ENCODE results near the gene FAM90A26.
"Not testable (repeated sequence)": the region's sequence is repeated elsewhere in the genome, so short reads cannot be mapped to it uniquely, and the experiment has no call there.

The FAM90A26 gene, protein sequence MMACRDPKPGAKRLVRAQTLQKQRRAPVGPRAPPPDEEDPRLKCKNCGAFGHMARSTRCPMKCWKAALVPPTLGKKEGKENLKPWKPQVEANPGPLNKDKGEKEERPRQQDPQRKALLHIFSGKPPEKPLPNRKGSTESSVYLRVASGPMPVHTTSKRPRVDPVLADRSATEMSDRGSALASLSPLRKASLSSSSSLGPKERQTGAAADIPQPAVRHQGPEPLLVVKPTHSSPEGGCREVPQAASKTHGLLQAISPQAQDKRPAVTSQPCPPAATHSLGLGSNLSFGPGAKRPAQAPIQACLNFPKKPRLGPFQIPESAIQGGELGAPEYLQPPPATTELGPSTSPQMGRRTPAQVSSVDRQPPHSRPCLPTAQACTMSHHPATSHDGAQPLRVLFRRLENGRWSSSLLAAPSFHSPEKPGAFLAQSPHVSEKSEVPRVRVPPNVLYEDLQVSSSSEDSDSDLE

DNA sequence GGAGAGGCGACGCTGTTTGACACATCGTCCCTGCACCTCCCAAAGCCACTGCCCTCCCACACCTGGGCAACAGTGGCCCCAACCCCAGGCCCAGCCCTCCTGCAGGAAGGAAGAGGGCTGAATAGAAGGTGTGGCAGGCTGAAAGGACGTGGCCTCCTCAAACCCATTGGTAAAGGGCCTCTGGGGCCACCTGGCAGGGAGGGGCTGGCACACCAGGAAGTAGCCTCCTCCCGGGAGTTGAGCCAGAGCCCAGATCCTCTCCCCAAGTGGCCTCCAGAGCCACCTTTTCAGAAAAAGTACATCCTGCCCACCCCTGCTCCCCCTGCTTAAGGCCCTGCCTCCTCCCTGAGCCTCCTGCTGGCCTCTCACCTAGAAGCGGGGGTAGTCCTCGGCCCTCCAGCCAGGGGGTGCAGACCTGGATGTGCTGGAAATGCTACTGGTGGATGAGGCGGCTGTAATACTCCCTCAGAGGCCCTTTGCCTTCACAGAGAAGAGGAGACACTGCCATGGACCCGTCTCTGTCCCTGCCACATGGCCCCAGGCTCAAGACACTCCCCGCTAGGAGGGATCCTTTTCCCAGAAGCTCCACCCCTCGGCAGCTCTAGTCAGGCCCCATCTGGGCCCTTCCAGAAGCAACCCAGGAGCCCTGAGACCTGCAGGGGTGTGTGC, at the start of gene FAM90A26:
FAM90A26 (plus strand) TSS at position 619 of the 669 bp plus-strand sequence. CDS start 2,764 bp downstream, outside the sequence.
- not testable (repeated sequence) for DNase-seq

DNA sequence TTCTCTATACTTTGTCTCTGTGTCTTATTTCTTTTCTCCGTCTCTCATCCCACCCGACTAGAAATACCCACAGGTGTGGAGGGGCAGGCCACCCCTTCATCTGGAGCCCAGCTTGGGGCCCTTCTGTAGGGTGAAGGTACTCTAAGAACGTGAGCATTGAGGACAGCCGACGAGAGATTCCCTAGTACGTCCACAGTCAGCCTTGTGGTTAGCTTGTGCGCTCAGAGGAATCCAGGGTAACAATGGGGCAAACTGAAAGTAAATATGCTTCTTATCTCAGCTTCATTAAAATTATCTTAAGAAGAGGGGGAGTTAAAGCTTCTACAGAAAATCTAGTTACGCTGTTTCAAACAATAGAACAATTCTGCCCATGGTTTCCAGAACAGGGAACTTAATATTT, 47.5 kb upstream of the FAM90A26 start:
- DNase-seq: not testable (repeated sequence)

DNA sequence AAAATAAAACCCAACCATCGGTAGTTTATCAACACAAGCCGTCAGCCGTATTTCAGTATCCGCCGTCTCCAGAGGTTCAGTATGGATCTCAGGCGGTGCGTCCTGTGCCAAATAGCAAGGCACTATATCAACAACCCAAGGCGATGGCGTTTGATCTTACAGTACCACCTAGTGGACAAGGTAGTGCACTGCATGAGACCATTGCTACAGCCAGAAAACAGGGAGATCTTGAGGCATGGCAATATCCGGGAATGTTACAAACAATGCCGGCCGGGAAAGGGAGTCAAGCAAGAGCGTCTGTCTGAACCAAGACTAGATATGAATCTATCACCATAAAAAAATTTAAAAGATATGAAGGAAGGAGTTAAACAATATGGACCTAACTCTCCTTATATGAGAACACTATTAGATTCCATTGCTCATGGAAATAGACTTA, 46.6 kb upstream of the FAM90A26 start:
- not testable (repeated sequence) for DNase-seq

DNA sequence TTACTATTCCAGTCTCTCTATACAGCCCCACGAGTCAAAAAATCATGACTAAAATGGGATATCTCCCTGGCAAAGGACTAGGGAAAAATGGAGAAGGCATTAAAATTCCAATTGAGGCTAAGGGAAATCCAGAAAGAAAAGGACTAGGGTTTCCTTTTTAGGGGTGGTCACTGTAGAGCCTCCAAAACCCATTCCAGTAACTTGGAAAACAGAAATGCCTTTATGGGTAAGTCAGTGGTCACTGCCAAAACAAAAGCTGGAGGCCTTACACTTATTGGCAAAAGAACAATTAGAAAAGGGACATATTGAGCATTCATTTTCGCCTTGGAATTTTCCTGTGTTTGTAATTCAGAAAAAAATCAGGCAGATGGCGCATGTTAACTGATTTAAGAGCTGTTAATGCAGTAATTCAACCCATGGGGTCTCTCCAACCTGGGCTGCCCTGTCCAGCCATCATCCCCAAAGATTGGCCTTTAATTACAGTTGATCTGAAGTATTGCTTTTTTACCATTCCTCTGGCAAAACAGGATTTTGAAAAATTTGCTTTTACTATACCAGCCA, 44.5 kb upstream of the FAM90A26 start:
- DNase-seq: not testable (repeated sequence)

DNA sequence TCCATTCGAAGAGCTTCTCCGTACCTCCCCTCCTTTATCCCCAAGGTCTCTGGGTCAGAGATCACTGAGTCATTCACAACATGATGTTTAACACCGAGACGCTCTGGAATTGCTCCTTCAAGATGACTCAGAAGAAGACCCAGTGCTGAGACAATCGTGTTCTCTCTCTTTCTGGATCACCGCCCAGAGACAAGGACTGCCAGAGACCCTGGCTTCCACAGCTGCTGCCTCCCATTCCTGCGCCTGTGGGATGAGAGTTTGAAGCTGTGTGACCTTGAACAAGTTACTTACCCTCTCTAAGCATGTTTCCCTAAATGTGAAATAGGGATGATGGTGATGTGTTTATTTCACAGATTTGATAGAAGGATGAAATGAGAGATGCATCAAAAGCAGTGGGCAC, 38.8 kb upstream of the FAM90A26 start:
- not testable (repeated sequence) for DNase-seq

DNA sequence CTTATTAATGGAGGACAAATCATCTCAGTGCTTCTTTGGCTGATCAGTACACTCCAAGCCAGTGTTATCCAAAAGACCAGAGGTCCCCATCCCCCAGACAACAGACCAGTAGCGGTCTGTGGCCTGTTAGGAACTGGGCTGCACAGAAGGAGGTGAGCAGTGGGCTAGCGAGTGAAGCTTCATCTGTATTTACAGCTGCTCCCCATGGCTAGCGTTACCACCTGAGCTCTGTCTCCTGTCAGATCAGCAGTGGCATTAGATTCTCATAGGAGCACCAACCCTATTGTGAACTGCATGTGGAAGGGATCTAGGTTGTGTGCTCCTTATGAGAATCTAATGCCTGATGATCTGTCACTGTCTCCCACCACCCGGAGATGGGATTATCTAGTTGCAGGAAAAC, 37.4 kb upstream of the FAM90A26 start:
- not testable (repeated sequence) for DNase-seq

DNA sequence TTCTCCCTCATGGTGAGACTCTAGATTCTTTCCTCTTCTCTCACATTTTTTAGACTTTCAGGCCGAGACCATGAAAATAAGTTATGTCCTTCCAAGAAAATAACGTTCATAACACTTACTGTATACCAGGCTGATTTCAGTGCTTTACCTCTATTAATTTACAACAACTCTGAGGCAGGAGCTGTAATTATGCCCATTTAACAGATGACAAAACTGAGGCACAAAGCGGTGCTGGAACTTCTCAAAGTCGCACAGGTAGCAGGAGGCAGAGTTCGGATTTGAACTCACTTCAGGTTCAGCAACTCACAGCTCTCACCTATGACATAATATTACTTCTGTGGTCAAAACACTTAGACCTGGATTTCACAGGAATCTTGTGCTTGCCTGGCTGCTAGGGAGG, 36.2 kb upstream of the FAM90A26 start:
- not testable (repeated sequence) for DNase-seq

DNA sequence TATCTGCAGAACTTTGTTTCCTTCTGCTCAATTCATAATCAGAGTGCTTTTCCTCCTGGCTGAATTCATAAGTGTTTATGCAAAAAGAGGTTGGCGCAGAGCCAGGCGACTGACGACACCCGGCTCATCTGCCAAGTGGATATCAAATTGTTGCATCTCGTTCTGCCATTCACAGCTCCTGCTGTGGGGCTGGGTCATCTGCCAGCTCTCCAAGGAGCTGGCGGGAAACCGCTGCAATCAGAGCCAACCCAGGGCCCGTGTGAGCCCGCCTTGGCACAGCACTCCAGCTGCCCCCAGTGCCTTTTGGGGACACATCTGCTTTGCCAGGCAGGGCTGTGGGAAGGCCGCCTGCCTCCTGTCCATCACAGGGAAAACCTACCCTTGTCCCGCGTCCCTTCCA, 35.7 kb upstream of the FAM90A26 start:
- not testable (repeated sequence) for DNase-seq

DNA sequence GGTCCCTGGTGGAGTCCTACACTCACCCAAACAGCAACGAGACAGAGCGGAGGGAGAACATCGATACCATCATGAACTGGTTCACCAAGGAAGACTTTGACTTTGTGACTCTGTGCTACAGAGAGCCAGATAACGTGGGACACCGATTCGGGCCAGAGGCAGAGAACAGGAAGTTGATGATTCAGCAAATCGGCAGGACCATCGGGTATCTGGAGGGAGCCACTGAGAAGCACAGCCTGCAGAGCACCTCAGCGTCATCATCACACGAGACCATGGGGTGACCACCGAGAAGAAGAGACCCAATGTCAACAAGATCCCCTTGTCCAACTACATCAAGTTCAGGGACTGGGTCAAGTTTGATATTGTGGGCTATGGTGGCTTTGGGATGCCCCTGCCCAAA, 29.2 kb upstream of the FAM90A26 start:
- DNase-seq: not testable (repeated sequence)

DNA sequence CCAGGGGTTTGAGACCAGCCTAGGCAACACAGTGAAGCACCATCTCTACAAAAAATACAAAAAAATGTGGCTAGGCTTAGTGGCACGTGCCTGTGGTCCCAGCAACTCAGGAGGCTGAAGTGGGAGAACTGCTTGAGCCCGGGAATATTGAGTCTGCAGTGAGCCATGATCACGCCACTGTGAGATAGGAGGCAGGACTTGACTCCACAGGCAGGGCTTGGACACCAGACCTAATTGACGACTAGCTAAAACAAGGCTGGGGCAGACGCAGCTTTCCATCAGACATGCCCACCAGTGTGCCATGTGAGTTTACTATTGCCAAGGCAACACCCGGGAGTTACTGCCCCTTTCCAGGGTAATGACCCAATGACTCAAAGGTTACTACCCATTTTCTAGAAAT, 27.4 kb upstream of the FAM90A26 start:
- DNase-seq: not testable (repeated sequence)

DNA sequence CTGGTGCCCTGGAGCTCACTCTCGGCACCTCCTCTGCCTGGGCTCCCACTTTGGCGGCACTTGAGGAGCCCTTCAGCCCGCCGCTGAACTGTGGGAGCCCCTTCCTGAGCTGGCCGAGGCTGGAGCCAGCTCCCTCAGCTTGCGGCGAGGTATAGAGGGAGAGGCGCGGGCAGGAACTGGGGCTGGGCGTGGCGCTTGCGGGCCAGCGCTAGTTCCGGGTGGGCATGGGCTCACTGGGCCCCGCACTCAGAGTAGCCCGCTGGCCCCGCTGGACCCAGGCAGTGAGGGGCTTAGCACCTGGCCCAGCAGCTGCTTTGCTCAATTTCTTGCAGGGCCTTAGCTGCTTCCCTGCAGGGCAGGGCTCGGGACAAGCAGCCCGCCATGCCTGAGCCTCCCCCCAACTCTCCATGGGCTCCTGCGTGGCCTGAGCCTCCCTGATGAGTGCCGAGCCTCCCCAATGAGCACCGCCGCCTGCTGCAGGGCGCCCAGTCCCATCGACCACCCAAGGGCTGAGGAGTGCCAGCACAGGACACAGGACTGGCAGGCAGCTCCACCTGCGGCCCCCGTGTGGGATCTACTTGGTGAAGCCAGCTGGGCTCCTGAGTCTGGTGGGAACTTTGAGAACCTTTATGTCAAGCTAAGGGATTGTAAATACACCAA, 26.7 kb upstream of the FAM90A26 start:
- DNase-seq: no peak

DNA sequence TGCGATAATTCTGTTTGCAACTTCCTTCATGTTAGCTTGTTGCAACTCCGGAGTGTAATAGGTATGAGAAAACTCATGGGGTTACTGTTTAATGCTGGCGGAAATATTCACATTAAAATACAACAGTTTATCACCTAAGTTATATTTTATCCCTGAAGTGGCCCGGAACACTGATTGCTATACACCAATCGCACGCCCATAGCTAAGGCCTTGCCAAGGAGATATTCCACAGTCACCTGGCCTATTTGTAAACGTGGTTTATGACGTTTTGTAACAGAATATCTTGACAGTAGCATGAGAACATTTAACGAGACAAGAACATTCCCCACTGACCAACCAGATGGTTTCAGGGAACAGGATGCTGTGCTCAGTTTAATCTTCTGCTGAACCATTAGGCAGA, 23.2 kb upstream of the FAM90A26 start:
- DNase-seq: no peak

DNA sequence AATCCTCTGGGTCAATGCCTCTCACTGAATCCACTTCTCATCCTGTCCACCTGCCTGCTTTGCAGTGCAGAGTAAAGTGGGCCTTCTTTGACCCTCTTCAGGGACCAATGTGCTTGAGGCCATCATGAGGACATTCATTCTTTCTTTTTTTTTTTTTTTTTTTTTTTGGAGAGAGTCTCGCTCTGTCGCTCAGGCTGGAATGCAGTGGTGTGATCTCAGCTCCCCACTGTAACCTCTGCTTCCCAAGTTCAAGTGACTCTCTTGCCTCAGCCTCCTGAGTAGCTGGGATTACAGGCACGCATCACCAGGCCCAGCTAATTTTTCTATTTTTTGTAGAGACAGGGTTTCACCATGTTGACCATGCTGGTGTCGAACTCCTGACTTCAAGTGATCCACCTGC, 22.8 kb upstream of the FAM90A26 start:
- not testable (repeated sequence) for DNase-seq

DNA sequence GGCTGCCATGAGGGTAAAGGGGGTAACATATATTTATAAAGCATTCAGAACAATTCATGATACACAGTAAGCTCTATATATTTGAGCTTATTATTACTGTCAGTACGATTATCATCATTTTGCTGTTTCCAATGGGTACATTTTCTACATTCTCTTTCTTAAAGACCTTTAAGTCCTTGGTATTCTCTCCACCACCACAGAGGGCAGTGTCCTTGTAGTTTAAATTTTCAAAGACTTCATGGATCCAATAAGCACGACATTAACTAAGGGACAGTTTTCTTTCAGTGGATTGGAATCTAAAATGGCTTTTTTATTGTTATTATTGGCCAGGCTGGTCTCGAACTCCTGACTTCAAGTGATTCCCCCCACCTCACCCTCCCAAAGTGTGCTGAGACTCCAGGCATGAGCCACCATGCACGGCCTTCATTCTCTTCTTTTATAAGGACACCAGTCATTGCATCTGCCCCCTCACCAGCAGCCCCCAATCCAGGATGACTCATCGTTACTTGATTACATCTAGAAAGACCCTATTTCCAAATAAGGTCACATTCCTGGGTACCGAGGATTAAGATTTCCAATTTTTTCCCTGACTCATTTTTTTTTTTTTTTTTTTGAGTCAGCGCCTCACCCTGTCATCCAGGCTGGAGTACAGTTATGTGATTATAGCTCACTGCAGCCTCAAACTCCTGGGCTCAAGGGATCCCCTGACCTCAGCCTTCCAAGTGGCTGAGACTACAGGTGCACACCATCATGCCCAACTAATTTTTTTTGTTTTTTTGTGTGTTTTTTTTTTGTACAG, 21.4 kb upstream of the FAM90A26 start:
- DNase-seq: not testable (repeated sequence)

DNA sequence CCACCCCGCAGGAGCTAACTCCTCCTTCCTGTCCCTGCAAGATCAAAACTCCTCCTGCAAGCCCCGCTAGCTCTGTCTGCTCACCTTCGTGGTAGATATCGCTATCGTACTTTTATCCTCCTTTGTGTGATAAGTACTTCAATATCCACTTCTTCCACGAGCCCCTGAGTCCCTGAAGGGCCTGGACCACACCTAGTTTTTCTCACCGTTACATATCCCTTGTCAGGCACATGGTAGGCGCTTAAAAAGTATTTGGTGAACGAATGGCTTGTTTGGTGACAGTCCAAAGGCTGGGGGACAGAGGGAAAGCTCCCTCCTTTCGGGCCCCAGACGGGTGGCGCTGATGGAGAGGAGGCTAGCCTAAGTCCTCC, 18.4 kb upstream of the FAM90A26 start:
- not testable (repeated sequence) for DNase-seq

DNA sequence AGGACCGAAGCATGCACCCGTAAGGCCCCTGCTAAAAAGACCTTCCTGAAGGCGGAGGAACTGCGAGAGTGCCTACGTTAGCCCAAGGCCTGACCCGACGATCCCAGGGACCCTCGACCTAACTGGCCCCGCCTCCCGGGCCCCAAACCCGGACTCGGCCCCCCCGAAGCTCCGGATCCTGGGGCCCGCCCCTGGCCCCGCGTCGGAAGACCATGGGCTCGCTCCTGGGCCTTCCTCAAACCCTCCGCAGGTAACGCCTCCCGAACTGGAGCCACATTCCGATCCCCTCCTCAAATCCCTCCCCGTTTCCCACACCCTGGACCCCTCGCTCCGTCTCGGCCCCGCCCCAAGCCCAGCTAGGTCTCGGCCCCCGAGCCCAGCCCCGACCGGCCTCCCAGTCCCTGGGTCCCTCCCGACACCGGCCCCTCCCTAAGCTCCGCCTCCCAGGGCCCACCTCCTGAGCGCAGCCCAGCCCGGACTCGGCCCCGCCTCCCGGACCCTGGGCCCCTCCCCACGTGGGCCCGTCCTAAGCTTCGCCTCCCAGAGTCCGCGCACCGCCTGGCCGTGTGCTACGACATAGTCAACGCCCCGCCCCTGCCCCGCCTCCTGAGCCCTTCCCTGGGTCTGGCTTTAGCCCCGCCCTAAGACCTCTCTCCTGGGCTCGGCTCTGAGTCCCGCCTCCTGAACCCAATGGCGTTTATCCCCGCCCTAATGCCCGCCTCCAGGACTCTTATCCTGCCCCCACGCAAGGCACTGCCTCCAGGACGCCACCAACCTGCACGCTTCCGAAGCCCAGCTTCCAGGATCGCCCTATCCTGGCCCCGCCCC, 17.8 kb upstream of the FAM90A26 start:
- DNase-seq: peak; percentile 85

DNA sequence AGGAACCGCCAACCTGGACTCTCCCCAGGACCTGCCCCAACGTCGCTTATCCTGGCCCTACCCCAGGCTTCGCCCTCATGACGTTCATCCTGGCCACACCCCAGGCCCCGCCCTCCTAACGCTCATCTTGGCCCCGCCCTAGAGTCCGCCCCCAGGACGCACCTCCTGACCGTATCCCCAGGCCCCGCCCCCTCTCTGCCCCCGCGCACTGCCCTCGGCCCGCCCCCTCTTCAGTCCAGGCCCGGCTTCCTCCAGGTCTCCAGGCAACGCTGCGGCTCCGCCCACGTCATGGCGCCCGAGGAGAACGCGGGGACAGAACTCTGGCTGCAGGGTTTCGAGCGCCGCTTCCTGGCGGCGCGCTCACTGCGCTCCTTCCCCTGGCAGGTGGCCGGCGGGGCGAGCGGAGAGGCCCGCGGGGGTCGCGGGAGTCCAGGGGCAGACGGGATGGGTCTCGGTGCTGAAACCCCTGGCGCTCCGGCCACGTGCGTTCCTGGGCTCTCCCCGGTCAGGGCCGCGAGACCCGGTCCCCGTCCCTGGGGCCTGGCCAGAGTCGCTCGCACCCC, 17.1 kb upstream of the FAM90A26 start:
- peak; percentile 94 for DNase-seq

DNA sequence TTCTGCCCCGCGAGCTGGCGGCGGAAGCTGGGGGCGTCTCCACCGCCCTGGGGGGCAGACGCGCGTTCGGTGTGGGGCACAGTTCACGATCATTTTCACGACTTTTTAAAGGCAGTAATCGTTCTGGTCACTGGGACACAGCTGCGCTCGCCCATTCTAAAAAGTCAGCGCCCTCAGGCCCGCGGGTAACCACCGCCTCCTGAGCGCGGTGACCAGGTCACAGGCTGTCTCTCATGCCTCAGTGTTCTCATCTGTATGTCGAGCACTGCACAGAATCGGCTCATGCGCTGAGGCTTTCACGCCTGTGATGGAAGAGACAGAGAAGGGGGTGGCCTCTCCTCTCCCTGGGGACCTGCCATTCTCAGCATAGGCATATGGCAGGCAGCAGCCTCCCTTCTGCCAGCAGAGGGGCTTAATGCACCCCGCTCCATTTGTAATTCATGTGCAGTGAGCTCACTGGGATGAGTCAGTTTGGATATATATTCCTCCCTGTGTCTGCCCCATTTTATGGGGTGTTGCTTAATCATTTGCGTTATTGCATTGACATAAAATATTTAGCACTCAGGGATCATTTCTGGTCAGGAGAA, 16.5 kb upstream of the FAM90A26 start:
- DNase-seq: not testable (repeated sequence)

DNA sequence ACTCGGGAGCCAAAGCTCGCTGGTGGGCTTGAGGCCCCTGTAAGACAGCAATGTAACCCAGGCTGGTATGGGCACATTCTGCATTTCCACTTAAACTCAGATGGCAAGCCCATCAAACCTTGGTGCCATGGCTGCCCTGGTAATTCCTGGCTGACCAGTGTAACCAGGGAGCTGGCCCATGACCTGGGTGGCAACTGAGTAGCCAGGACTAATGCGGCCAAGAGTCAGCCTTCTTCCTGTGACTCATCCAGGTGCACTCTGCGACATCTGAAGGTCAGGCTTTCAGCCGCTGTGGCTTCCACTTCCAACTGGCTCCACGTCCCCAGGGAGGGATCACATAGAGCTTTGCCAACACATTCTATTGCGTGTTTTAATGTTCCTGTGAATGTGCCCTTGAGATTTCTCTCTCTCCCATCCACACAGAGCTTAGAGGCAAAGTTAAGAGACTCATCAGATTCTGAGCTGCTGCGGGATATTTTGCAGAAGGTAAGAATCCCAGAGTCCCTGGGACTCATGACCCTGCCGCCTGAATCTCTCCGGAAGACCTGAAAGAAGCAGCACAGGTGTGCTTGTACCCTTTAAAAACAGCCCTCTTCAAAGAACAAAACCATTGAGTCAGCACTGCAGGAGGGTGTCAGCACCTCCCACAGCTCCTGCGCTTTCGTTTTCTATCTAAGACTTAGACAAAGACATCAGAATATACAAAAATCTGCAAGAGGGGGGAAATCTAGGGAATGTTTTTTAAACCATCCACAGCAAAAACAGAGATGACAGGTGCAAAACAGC, 14.9 kb upstream of the FAM90A26 start:
- not testable (repeated sequence) for DNase-seq

DNA sequence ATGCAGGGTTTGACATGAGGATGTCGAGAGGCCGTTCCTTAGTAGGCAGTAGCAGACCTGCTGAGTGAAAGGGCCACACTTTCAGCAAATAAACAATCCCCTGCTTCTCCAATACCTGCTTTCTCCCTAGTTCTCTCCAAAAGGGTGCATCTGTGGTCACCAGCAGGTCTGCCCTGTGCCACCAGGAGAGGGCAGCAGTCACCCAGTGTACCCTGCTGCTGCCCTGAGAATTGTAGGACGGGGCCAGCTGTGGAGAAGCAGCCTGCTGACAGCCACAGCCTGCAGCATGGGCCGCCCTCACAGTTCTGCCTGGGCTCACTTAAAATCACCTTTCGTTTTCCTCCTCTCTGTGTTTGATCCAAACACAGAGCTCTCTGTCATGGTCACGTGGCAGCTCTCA, 11.8 kb upstream of the FAM90A26 start:
- not testable (repeated sequence) for DNase-seq

All from amniotic stem cell (primary cell).